HepG2 (cell line): ENCODE data around the gene WNT4. TPM values are rescaled to one million over a fixed set of nuclear protein-coding genes. Genes with fewer than 3 reads are reported as not detected.

Experiments used
- ATAC-seq: fragments of 200-7000 bp; cut with Tn5 transposase; 3 replicates; pipeline ENCODE4 v1.9.1; 2020; ENCODE audit warnings: mild to moderate bottlenecking, moderate library complexity
- BruUV-seq: library from RNA; stranded (reverse); fragments of 400-500 nt; replicated peaks from 2 replicates; lab custom pipeline; 2021; lab: Mats Ljungman, UMichigan
- CTCF ChIA-PET: fragments of 300-600 bp; formaldehyde crosslinking; extraction: SDS; loops from one replicate; lab custom pipeline; 2021; ENCODE audit warnings: low total read pairs, inconsistent platforms, low intra/inter-chr PET ratio; lab: Yijun Ruan, JAX
- POLR2A ChIA-PET: fragments of 350-600 bp; sonication (Branson Sonifier 250); formaldehyde crosslinking; loops from one replicate; lab custom pipeline; 2020; ENCODE audit warnings: antibody characterized with exemption, inconsistent platforms; lab: Yijun Ruan, JAX
- DNase-seq: peaks from one replicate; pipeline ENCODE4 v3.0.0-alpha.2; 2015; ENCODE audit warnings: low spot score
- FAIRE-seq: peaks from 3 replicates; lab custom pipeline; 2011; peaks lifted over from hg19 to GRCh38; lab: Jason Lieb, UNC
- H2AFZ ChIP-seq: one replicate; pipeline ENCODE4 v1.6.1; 2011; ENCODE audit warnings: low read length, inconsistent platforms
- H3K27ac ChIP-seq: fragments of 300-600 bp; 3 replicates; pipeline ENCODE4 v1.8.0; 2011; ENCODE audit warnings: mixed run types, mild to moderate bottlenecking, mixed read lengths, low read length, inconsistent platforms; ENCODE audit not compliant: insufficient read depth; ENCODE audit errors: extremely low read length
- H3K27me3 ChIP-seq, 2 experiments: fragments of 200-600 bp in 1 of 2; 2 replicates in 1 of 2; 3 replicates in 1 of 2; pipeline versions ENCODE4 v1.6.0 to v1.8.0; 2011; ENCODE audit warnings: low read length in 2 of 2, mild to moderate bottlenecking in 2 of 2, moderate library complexity in 2 of 2, inconsistent platforms in 1 of 2; ENCODE audit not compliant: insufficient read depth in 2 of 2, control insufficient read depth in 1 of 2
- H3K36me3 ChIP-seq, 2 experiments: fragments of 200-600 bp in 1 of 2; replicated peaks in 1 of 2; 2 replicates in 1 of 2; 3 replicates in 1 of 2; pipeline versions ENCODE4 v1.5.1 to v1.8.0; 2011; ENCODE audit warnings: low read length in 2 of 2, inconsistent platforms in 1 of 2; ENCODE audit not compliant: insufficient read depth in 2 of 2, control insufficient read depth in 1 of 2
- H3K4me1 ChIP-seq: 2 replicates; pipeline ENCODE4 v1.5.1; 2012; ENCODE audit warnings: low read length, inconsistent platforms; ENCODE audit not compliant: insufficient read depth
- H3K4me2 ChIP-seq: 2 replicates; pipeline ENCODE4 v1.6.0; 2011; ENCODE audit warnings: low read depth, low read length, inconsistent platforms
- H3K4me3 ChIP-seq, 3 experiments: fragments of 200-600 bp in 1 of 3; sonication (generic), shearing (Covaris generic) in 1 of 3; replicated peaks in 1 of 3; 2 replicates each; pipeline ENCODE4 v1.5.1; 2011 to 2016; ENCODE audit warnings: low read length in 3 of 3, inconsistent platforms in 2 of 3, low read depth in 2 of 3, mild to moderate bottlenecking in 2 of 3, control low read depth in 1 of 3, mixed read lengths in 1 of 3; ENCODE audit not compliant: insufficient read depth in 1 of 3
- H3K79me2 ChIP-seq: one replicate; pipeline ENCODE4 v1.6.1; 2011; ENCODE audit warnings: low read length, inconsistent platforms; ENCODE audit not compliant: insufficient read depth
- H3K9ac ChIP-seq: 2 replicates; pipeline ENCODE4 v1.6.0; 2011; ENCODE audit warnings: mild to moderate bottlenecking, low read depth, low read length, inconsistent platforms; ENCODE audit not compliant: insufficient read depth
- H3K9me3 ChIP-seq: 2 replicates; pipeline ENCODE4 v1.5.1; 2012; ENCODE audit warnings: mild to moderate bottlenecking, low read length
- H4K20me1 ChIP-seq: 2 replicates; pipeline ENCODE4 v1.6.0; 2011; ENCODE audit warnings: inconsistent platforms, mild to moderate bottlenecking, low read length, moderate library complexity; ENCODE audit not compliant: insufficient read depth
- FOSL1 ChIP-seq: sonication (generic); formaldehyde crosslinking; IDR thresholded peaks from 2 replicates; pipeline ENCODE4 v1.9.0; 2021; ENCODE audit warnings: missing genetic modification reagents, borderline replicate concordance
- MAFF ChIP-seq: IDR thresholded peaks from 2 replicates; pipeline ENCODE4 v1.6.1; 2011; ENCODE audit warnings: low read depth, low read length, improper control_type of control experiment
- NFE2 ChIP-seq: sonication (generic); formaldehyde crosslinking; IDR thresholded peaks from 2 replicates; pipeline ENCODE4 v1.4.0; 2020; ENCODE audit warnings: missing genetic modification reagents
- NFE2L2 ChIP-seq: fragments of 150-350 bp; IDR thresholded peaks from 2 replicates; pipeline ENCODE4 v1.6.1; 2014; ENCODE audit warnings: low read length
- NR2F2 ChIP-seq: IDR thresholded peaks from 2 replicates; pipeline ENCODE4 v1.6.1; 2012; ENCODE audit warnings: low read depth, inconsistent platforms, borderline replicate concordance
- STAT6 ChIP-seq: sonication (generic); formaldehyde crosslinking; IDR thresholded peaks from 2 replicates; pipeline ENCODE4 v1.4.0; 2020; ENCODE audit warnings: missing genetic modification reagents, mild to moderate bottlenecking, borderline replicate concordance
- ZBTB7A ChIP-seq: sonication (generic); formaldehyde crosslinking; IDR thresholded peaks from 2 replicates; pipeline ENCODE4 v1.8.0; 2022; ENCODE audit warnings: mild to moderate bottlenecking, missing genetic modification reagents
- ZNF513 ChIP-seq: sonication (generic); formaldehyde crosslinking; conservative IDR thresholded peaks from 2 replicates; pipeline ENCODE4 v1.5.0; 2020; ENCODE audit warnings: missing genetic modification reagents
- ZNF615 ChIP-seq: sonication (generic); formaldehyde crosslinking; IDR thresholded peaks from 2 replicates; pipeline ENCODE4 v1.5.0; 2020; ENCODE audit warnings: mild to moderate bottlenecking, missing genetic modification reagents, borderline replicate concordance
- ZNF629 ChIP-seq: sonication (generic); formaldehyde crosslinking; conservative IDR thresholded peaks from 2 replicates; pipeline ENCODE4 v1.5.0; 2020; ENCODE audit warnings: missing genetic modification reagents
- ZNF782 ChIP-seq: sonication (generic); formaldehyde crosslinking; IDR thresholded peaks from 2 replicates; pipeline ENCODE4 v1.4.0; 2020; ENCODE audit warnings: missing genetic modification reagents, mild to moderate bottlenecking, borderline replicate concordance
- ZSCAN21 ChIP-seq: sonication (generic); formaldehyde crosslinking; IDR thresholded peaks from 2 replicates; pipeline ENCODE4 v1.8.0; 2022; ENCODE audit warnings: mild to moderate bottlenecking, missing genetic modification reagents, moderate library complexity, borderline replicate concordance
- ZSCAN5A ChIP-seq: sonication (generic); formaldehyde crosslinking; IDR thresholded peaks from 2 replicates; pipeline ENCODE4 v1.8.0; 2022; ENCODE audit warnings: mild to moderate bottlenecking, missing genetic modification reagents, borderline replicate concordance
- WGBS: methylation state at CpG from one replicate; pipeline ENCODE4 v1.1.6; 2017; ENCODE audit warnings: low lambda C conversion rate; 5-methylcytosine and 5-hydroxymethylcytosine counted together
- in situ Hi-C: cut with HindIII; loops from 2 replicates; pipeline ENCODE4 v1.10.0; 2017; ENCODE audit warnings: low pct_unique_long_range_greater_than_20kb; ENCODE audit not compliant: extremely low pct_ligation_motif_present
- intact Hi-C: fragments of 100-400 bp; cut with micrococcal nuclease; formaldehyde crosslinking; loops from one replicate; pipeline ENCODE4 v1.10.0; 2022; ENCODE audit not compliant: unreplicated experiment
- polyA plus RNA-seq, 8 experiments: library from polyadenylated mRNA; depleted of rRNA in 3 of 8; stranded (reverse) in 7 of 8; unstranded in 1 of 8; fragments of >200 nt; fragmentation: Illumina TruSeq in 4 of 8; extraction: Trizol in 4 of 8; gene quantifications; 2 replicates each; pipeline versions ENCODE4 v1.2.1 to v1.2.3, GENCODE V29; 2011 to 2016; ENCODE audit warnings: low read depth in 4 of 8, missing spikeins in 1 of 8, mixed read lengths in 1 of 8; ENCODE audit not compliant: insufficient read depth in 1 of 8
- total RNA-seq, 5 experiments: library from RNA; depleted of rRNA; stranded (reverse); fragments of >200 nt; fragmentation: Illumina TruSeq; extraction: Trizol; gene quantifications; 2 replicates each; pipeline ENCODE4 v1.2.3, GENCODE V29; 2016; ENCODE audit warnings: low read depth in 1 of 5
- TF ChIP-seq, protein P1 (sequence below): sonication (generic); formaldehyde crosslinking; IDR thresholded peaks from 2 replicates; pipeline ENCODE4 v1.4.0; 2020; ENCODE audit warnings: missing genetic modification reagents, borderline replicate concordance

Gene WNT4
- total and polyA plus RNA-seq, 2 of the 13 experiments (the other 11 are each of a cell fraction or from before 2014, with no cell fraction given) = not detected

DNA sequence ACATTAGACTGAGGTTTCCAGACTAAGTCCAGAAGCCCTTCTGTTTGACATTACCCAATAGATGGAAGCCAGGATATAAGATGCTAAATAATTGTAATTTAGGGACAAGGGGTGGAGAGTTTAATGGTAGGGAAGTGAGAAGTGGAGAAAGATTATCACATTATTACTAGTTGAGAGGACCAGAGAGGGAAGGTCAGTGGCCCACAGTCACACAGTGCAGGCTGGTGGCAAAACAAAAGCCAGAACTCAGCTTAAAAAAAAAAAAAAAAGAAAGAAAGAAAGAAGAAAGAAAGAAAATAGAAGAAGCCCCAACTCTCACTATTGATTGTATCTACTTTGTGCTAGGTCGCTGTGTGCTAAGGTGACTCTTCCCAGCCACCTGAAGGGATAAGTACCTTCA, 41.6 kb upstream of the WNT4 start:
- no peaks in the 10 kb centered on the region for H3K4me1 ChIP-seq
- H4K20me1 ChIP-seq = no peaks in the 10 kb centered on the region
- H3K9ac ChIP-seq = no peak overlapping the region
- H3K36me3 ChIP-seq = no peaks in the 10 kb centered on the region
- ATAC-seq (no peak), FAIRE-seq (no peak), DNase-seq (no peak)
- peaks cover 3 to 54% of the 10 kb centered on the region in 2 experiments; a peak in 3 of 5 replicates for H3K27me3 ChIP-seq
- H3K9me3 ChIP-seq = no peaks in the 10 kb centered on the region
- WGBS = 0% methylated on average over 1 of the region's 1 CpG
- H3K4me2 ChIP-seq = no peak overlapping the region
- H3K79me2 ChIP-seq = no peaks in the 10 kb centered on the region
- ChIA-PET CTCF (no interaction called here), POLR2A (no interaction called here)
- in situ Hi-C loops = no loop called here
- intact Hi-C loops = no loop called here
- no peak overlapping the region for H3K4me3 ChIP-seq
- H3K27ac ChIP-seq = no peak overlapping the region
- H2AFZ ChIP-seq = no peak overlapping the region
- no TSS peak for BruUV-seq
- TF ChIP-seq ZNF615 (CRISPR knock-in tag) (no peak), NR2F2 (no peak), ZNF782 (no peak), ZNF513 (CRISPR knock-in tag) (no peak), NFE2 (CRISPR knock-in tag) (no peak), ZBTB7A (no peak), FOSL1 (CRISPR knock-in tag) (no peak), NFE2L2 (no peak), ZSCAN21 (CRISPR knock-in tag) (no peak), ZSCAN5A (no peak), ZNF629 (CRISPR knock-in tag) (no peak), MAFF (no peak), STAT6 (CRISPR knock-in tag) (no peak)
- TF ChIP-seq, protein P1, sequence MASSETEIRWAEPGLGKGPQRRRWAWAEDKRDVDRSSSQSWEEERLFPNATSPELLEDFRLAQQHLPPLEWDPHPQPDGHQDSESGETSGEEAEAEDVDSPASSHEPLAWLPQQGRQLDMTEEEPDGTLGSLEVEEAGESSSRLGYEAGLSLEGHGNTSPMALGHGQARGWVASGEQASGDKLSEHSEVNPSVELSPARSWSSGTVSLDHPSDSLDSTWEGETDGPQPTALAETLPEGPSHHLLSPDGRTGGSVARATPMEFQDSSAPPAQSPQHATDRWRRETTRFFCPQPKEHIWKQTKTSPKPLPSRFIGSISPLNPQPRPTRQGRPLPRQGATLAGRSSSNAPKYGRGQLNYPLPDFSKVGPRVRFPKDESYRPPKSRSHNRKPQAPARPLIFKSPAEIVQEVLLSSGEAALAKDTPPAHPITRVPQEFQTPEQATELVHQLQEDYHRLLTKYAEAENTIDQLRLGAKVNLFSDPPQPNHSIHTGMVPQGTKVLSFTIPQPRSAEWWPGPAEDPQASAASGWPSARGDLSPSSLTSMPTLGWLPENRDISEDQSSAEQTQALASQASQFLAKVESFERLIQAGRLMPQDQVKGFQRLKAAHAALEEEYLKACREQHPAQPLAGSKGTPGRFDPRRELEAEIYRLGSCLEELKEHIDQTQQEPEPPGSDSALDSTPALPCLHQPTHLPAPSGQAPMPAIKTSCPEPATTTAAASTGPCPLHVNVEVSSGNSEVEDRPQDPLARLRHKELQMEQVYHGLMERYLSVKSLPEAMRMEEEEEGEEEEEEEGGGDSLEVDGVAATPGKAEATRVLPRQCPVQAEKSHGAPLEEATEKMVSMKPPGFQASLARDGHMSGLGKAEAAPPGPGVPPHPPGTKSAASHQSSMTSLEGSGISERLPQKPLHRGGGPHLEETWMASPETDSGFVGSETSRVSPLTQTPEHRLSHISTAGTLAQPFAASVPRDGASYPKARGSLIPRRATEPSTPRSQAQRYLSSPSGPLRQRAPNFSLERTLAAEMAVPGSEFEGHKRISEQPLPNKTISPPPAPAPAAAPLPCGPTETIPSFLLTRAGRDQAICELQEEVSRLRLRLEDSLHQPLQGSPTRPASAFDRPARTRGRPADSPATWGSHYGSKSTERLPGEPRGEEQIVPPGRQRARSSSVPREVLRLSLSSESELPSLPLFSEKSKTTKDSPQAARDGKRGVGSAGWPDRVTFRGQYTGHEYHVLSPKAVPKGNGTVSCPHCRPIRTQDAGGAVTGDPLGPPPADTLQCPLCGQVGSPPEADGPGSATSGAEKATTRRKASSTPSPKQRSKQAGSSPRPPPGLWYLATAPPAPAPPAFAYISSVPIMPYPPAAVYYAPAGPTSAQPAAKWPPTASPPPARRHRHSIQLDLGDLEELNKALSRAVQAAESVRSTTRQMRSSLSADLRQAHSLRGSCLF (CRISPR knock-in tag) = no peak
